Tibial artery (tissue), 4 donors: Measurements from ENCODE around the gene TPK1.

Experiments used
- DNase-seq, 2 donors: peaks; one replicate each; pipeline ENCODE4 v3.0.0-alpha.2; 2019
- H3K27ac ChIP-seq, 2 donors: fragments of 200-600 bp; sonication (generic) in 1 of 2; 1 replicate in 1 of 2; 2 replicates in 1 of 2; pipeline ENCODE4 v1.5.1; 2018 to 2019; ENCODE audit warnings: mild to moderate bottlenecking in 1 of 2
- H3K27me3 ChIP-seq, 2 donors: fragments of 200-600 bp; sonication (generic) in 1 of 2; one replicate each; pipeline versions ENCODE4 v1.5.1 to v1.6.0; 2016 to 2019
- H3K36me3 ChIP-seq, 3 donors: fragments of 200-600 bp; sonication (generic) in 2 of 3; one replicate each; pipeline ENCODE4 v1.5.1; 2016 to 2019; ENCODE audit warnings: mild to moderate bottlenecking in 2 of 3
- H3K4me1 ChIP-seq, 4 donors: fragments of 200-600 bp; sonication (generic) in 2 of 4; 1 replicate in 3 of 4; 2 replicates in 1 of 4; pipeline ENCODE4 v1.5.1; 2016 to 2019
- H3K4me3 ChIP-seq, 2 donors: fragments of 200-600 bp; sonication (generic) in 1 of 2; 1 replicate in 1 of 2; 2 replicates in 1 of 2; pipeline ENCODE4 v1.5.1; 2018 to 2019; ENCODE audit warnings: mild to moderate bottlenecking in 2 of 2
- H3K9me3 ChIP-seq, 3 donors: fragments of 200-600 bp; sonication (generic) in 1 of 3; one replicate each; pipeline ENCODE4 v1.5.1; 2016 to 2019
- intact Hi-C: fragments of 100-400 bp; cut with DNase I; formaldehyde crosslinking; loops from one replicate; pipeline ENCODE4 v1.15.0; 2023; ENCODE audit warnings: low total_unique reads
- TF ChIP-seq, protein P1 (sequence below), 2 experiments: fragments of 200-600 bp in 1 of 2; fragments of 450-650 bp in 1 of 2; IDR thresholded peaks; one replicate each; pipeline ENCODE4 v1.5.1; 2017 to 2019; ENCODE audit warnings: antibody characterized with exemption in 2 of 2, mild to moderate bottlenecking in 1 of 2, moderate library complexity in 1 of 2

TPK1 gene

DNA sequence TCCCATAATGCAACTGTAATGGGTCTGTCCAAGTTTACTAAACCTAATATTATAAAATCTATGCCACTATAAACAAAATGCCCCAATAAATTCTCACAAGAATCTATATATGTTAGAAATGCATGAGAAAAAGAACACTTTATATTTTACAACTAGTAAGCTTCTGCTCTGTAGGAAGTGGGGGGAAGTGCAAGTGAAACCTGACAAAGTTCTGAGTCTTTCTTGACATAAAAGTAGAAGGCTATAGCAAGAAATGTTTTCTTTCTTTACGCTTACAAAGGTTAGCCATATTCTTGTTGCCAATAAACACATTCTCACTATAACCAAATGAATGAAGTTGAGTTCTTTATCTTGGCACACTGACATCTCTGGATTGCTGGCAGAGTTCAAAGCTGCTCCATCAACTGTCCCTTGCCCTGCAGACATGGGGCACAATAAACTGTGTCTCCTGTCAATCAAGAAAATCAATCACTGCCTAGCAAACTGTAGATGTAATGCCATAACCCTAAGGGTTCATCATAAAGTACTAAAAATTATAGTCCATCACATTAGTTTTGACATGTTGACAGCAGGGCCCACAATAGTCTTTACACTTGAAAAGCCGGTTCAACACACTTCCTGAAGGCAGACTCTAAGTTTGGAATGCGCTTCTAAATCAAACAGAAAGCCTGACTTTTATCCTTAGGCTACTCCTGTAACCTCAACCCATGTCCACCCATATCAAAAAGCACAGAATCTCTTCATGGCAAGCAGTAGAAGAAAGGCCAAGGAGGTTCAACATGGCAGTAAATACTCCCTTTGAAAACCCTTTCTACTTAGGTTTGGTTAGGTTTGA, 58.6 kb downstream of the TPK1 start:
- H3K36me3 ChIP-seq, result no peaks in the 10 kb centered on the region
- H3K9me3 ChIP-seq, result no peaks in the 10 kb centered on the region
- no peaks in the 10 kb centered on the region for H3K27me3 ChIP-seq
- H3K4me3 ChIP-seq, result no peak overlapping the region
- no peak for DNase-seq
- no peaks in the 10 kb centered on the region for H3K4me1 ChIP-seq
- no peak overlapping the region for H3K27ac ChIP-seq
- intact Hi-C loops, result no loop called here
- TF ChIP-seq, protein P1, sequence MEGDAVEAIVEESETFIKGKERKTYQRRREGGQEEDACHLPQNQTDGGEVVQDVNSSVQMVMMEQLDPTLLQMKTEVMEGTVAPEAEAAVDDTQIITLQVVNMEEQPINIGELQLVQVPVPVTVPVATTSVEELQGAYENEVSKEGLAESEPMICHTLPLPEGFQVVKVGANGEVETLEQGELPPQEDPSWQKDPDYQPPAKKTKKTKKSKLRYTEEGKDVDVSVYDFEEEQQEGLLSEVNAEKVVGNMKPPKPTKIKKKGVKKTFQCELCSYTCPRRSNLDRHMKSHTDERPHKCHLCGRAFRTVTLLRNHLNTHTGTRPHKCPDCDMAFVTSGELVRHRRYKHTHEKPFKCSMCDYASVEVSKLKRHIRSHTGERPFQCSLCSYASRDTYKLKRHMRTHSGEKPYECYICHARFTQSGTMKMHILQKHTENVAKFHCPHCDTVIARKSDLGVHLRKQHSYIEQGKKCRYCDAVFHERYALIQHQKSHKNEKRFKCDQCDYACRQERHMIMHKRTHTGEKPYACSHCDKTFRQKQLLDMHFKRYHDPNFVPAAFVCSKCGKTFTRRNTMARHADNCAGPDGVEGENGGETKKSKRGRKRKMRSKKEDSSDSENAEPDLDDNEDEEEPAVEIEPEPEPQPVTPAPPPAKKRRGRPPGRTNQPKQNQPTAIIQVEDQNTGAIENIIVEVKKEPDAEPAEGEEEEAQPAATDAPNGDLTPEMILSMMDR (IDR thresholded peaks at IDR 0.05), result no peak

DNA sequence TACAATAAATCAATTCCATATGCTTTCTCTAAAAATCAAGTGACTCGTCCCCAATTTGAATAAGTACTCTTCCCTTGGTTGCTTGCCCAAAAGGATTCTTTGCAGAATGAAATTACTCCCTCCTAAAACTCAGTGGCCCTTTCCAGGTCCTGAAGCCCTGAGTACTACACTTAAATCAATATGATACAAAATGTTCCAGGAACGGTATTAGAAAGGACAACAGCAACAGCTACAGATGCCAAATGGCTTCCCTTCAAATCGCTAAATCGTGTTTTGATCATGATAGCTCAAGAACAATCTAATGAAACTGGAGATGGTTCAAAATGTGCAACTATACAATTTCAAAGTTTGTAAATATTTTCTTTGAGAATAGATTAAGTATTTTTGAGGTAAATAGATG, 59.4 kb downstream of the TPK1 start:
- H3K9me3 ChIP-seq, result no peaks in the 10 kb centered on the region
- H3K36me3 ChIP-seq, result no peaks in the 10 kb centered on the region
- no peaks in the 10 kb centered on the region for H3K27me3 ChIP-seq
- no peaks in the 10 kb centered on the region for H3K4me1 ChIP-seq
- TF ChIP-seq, protein P1 (IDR thresholded peaks at IDR 0.05), result no peak
- no peak for DNase-seq
- no peak overlapping the region for H3K4me3 ChIP-seq
- no peak overlapping the region for H3K27ac ChIP-seq
- intact Hi-C loops, result no loop called here

DNA sequence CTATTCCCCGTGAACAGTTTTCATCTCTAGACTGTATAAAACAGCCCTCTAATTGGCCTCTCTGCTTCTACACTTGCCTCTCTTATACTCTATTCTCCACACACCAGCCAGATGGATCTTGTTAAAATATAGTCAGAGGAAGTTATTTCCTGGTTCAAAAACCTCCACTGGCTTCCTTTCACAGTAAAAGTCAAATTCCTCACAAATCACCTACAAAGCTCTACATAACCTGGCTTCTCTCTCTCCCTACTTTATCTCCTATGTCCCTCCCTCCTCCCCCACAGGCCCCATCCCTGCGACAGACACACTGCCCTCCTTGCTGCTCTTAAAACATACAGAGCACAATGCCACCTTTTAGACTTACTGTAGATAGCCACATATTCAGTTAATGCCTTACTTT, 60.1 kb downstream of the TPK1 start:
- TF ChIP-seq, protein P1 (IDR thresholded peaks at IDR 0.05), result no peak
- Histone ChIP-seq H3K4me3 (no peak overlapping the region), H3K9me3 (no peaks in the 10 kb centered on the region), H3K27ac (no peak overlapping the region), H3K4me1 (no peaks in the 10 kb centered on the region), H3K27me3 (no peaks in the 10 kb centered on the region), H3K36me3 (no peaks in the 10 kb centered on the region)
- intact Hi-C loops, result no loop called here
- no peak for DNase-seq

DNA sequence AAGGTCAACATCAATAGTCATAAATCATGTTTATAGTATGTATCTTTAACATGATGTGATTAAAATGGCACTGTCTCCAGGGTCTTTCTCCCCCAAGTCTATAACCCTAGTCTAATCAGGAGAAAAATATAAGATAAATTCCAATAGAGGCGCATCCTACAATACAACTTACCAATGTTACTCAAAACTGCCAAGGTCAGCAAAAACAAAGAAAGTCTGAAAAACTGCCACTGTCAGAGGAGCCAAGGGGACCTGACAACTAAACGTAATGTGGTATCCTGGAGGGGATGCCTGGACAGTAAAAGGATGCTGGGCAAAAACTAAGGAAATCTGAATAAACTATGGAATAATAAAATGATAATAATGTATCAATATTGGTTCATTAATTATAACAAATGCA, 63.9 kb downstream of the TPK1 start:
- intact Hi-C loops, result no loop called here
- H3K27me3 ChIP-seq, result no peaks in the 10 kb centered on the region
- no peaks in the 10 kb centered on the region for H3K4me1 ChIP-seq
- H3K9me3 ChIP-seq, result no peaks in the 10 kb centered on the region
- H3K27ac ChIP-seq, result no peak overlapping the region
- no peak overlapping the region for H3K4me3 ChIP-seq
- H3K36me3 ChIP-seq, result no peaks in the 10 kb centered on the region
- TF ChIP-seq, protein P1 (IDR thresholded peaks at IDR 0.05), result no peak
- DNase-seq, result no peak

DNA sequence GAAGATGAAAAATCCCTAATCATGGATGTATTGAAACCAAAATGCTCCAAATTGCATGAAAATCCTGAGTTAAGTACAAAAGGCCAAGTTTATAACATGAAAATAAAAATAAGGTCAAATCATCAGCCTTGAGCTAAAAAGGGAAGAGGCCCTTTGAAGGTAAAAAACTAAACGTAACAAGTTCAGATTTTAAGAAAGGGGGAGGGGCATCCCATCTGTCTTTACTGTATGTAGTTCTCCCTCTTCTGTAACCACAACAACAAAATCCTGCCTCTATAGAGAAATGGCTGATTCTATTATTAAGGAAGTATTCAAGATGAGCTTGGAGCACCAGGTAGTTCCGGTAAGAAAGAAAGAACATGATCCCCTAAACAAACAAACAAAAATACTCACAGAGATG, 64.7 kb downstream of the TPK1 start:
- no peaks in the 10 kb centered on the region for H3K4me1 ChIP-seq
- no peak overlapping the region for H3K27ac ChIP-seq
- intact Hi-C loops, result no loop called here
- TF ChIP-seq, protein P1 (IDR thresholded peaks at IDR 0.05), result no peak
- H3K36me3 ChIP-seq, result no peaks in the 10 kb centered on the region
- no peak for DNase-seq
- no peak overlapping the region for H3K4me3 ChIP-seq
- no peaks in the 10 kb centered on the region for H3K9me3 ChIP-seq
- no peaks in the 10 kb centered on the region for H3K27me3 ChIP-seq
